K562 (cell line): ENCODE data around the gene SYNGR1. TPM values are rescaled to one million over a fixed set of nuclear protein-coding genes. Genes with fewer than 3 reads are reported as not detected.
A peak's percentile ranks its signal among the peaks of the same experiment; 100 is the strongest.

Experiments
- CHCHD3 ChIP-seq: fragments of 250-450 bp; sonication (Bioruptor Pico); IDR thresholded peaks from 2 replicates; pipeline ENCODE4 v2.1.2; 2022; ENCODE audit warnings: mild to moderate bottlenecking
- MNT ChIP-seq, 2 experiments: fragments of 450-650 bp; conservative IDR thresholded peaks; 2 replicates each; pipeline ENCODE4 v1.6.1; 2017; ENCODE audit warnings: mild to moderate bottlenecking in 2 of 2, moderate library complexity in 2 of 2
- MYNN ChIP-seq, 2 experiments: sonication (generic); formaldehyde crosslinking in 1 of 2; IDR thresholded peaks; 2 replicates each; pipeline versions ENCODE4 v1.5.0 to v1.6.1; 2016 to 2020; ENCODE audit warnings: antibody characterized with exemption in 1 of 2, missing genetic modification reagents in 1 of 2
- RB1 ChIP-seq: fragments of 450-650 bp; IDR thresholded peaks from 2 replicates; pipeline ENCODE4 v1.6.1; 2017; ENCODE audit warnings: low read depth, mild to moderate bottlenecking
- RREB1 ChIP-seq: fragments of 250-450 bp; sonication (Bioruptor Pico); IDR thresholded peaks from 2 replicates; pipeline ENCODE4 v1.4.0; 2020
- ZNF217 ChIP-seq: sonication (generic); formaldehyde crosslinking; IDR thresholded peaks from 2 replicates; pipeline ENCODE4 v1.8.0; 2022; ENCODE audit warnings: mild to moderate bottlenecking, missing genetic modification reagents
- polyA plus RNA-seq, 8 experiments: library from polyadenylated mRNA; depleted of rRNA in 4 of 8; stranded (reverse) in 5 of 8; unstranded in 3 of 8; fragments of >200 nt; fragmentation: Nextera tagmentation in 2 of 8; fragmentation: Illumina TruSeq in 1 of 8; extraction: Ambion mirVana in 2 of 8; extraction: Trizol in 1 of 8; gene quantifications; 2 replicates each; pipeline versions ENCODE4 v1.2.1 to v1.2.3, GENCODE V29; 2011 to 2014; ENCODE audit warnings: inconsistent platforms in 1 of 8, missing spikeins in 1 of 8
- total RNA-seq, 7 experiments: library from RNA; depleted of rRNA in 6 of 7; stranded (reverse); fragments of >200 nt in 6 of 7; fragmentation: Illumina TruSeq in 2 of 7; extraction: Trizol in 2 of 7; gene quantifications; 2 replicates each; pipeline versions ENCODE4 v1.2.1 to v1.2.3, GENCODE V29; 2011 to 2021; ENCODE audit warnings: low replicate concordance in 1 of 7
- TF ChIP-seq, protein P1 (sequence below): fragments of 450-650 bp; formaldehyde crosslinking; IDR thresholded peaks from 2 replicates; pipeline ENCODE4 v1.4.0; 2020; ENCODE audit warnings: mild to moderate bottlenecking, moderate library complexity
- TF ChIP-seq, protein P2 (sequence below): sonication (generic); formaldehyde crosslinking; IDR thresholded peaks from 2 replicates; pipeline ENCODE4 v1.8.0; 2023; ENCODE audit warnings: missing genetic modification reagents, mild to moderate bottlenecking, borderline replicate concordance

The SYNGR1 gene
- total and polyA plus RNA-seq, 9 of the 15 experiments (the other 6 are each of a cell fraction or from before 2014, with no cell fraction given) = 1.8 to 15.9 (median 5.5) TPM

GRCh38 chr22:39316440-39317083 lies 33.2 kb upstream of the SYNGR1 start (continued):
- TF ChIP-seq CHCHD3 (CRISPR knock-in tag) (no peak), ZNF217 (no peak), MYNN (IDR thresholded peaks at IDR 0.05) (peak; percentile 19; the same call in 1 of the 2 replicates), MYNN (CRISPR knock-in tag; IDR thresholded peaks at IDR 0.05) (no peak), RB1 (0 out of 2 replicates have a peak, but pooled peaks have one; percentile 43), MNT (conservative IDR thresholded peaks at IDR 0.05) (0 out of 4 replicates have a peak, but pooled peaks of 1 of the 2 experiments have one; percentile 23), RREB1 (no peak)
- TF ChIP-seq, protein P1, sequence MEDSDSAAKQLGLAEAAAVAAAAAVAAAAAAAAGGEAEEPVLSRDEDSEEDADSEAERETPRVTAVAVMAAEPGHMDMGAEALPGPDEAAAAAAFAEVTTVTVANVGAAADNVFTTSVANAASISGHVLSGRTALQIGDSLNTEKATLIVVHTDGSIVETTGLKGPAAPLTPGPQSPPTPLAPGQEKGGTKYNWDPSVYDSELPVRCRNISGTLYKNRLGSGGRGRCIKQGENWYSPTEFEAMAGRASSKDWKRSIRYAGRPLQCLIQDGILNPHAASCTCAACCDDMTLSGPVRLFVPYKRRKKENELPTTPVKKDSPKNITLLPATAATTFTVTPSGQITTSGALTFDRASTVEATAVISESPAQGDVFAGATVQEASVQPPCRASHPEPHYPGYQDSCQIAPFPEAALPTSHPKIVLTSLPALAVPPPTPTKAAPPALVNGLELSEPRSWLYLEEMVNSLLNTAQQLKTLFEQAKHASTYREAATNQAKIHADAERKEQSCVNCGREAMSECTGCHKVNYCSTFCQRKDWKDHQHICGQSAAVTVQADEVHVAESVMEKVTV (CRISPR knock-in tag) = peak; percentile 24; the same call in 1 of the 2 replicates
- TF ChIP-seq, protein P2, sequence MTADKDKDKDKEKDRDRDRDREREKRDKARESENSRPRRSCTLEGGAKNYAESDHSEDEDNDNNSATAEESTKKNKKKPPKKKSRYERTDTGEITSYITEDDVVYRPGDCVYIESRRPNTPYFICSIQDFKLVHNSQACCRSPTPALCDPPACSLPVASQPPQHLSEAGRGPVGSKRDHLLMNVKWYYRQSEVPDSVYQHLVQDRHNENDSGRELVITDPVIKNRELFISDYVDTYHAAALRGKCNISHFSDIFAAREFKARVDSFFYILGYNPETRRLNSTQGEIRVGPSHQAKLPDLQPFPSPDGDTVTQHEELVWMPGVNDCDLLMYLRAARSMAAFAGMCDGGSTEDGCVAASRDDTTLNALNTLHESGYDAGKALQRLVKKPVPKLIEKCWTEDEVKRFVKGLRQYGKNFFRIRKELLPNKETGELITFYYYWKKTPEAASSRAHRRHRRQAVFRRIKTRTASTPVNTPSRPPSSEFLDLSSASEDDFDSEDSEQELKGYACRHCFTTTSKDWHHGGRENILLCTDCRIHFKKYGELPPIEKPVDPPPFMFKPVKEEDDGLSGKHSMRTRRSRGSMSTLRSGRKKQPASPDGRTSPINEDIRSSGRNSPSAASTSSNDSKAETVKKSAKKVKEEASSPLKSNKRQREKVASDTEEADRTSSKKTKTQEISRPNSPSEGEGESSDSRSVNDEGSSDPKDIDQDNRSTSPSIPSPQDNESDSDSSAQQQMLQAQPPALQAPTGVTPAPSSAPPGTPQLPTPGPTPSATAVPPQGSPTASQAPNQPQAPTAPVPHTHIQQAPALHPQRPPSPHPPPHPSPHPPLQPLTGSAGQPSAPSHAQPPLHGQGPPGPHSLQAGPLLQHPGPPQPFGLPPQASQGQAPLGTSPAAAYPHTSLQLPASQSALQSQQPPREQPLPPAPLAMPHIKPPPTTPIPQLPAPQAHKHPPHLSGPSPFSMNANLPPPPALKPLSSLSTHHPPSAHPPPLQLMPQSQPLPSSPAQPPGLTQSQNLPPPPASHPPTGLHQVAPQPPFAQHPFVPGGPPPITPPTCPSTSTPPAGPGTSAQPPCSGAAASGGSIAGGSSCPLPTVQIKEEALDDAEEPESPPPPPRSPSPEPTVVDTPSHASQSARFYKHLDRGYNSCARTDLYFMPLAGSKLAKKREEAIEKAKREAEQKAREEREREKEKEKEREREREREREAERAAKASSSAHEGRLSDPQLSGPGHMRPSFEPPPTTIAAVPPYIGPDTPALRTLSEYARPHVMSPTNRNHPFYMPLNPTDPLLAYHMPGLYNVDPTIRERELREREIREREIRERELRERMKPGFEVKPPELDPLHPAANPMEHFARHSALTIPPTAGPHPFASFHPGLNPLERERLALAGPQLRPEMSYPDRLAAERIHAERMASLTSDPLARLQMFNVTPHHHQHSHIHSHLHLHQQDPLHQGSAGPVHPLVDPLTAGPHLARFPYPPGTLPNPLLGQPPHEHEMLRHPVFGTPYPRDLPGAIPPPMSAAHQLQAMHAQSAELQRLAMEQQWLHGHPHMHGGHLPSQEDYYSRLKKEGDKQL = no peak
